Muscle layer of duodenum (tissue), 2 donors: ENCODE measurements around the gene SLC6A2.

ENCODE experiments used
- H3K27ac ChIP-seq: one replicate; pipeline ENCODE4 v1.7.0; 2013; ENCODE audit warnings: mild to moderate bottlenecking, low read length
- H3K27me3 ChIP-seq: one replicate; pipeline ENCODE4 v1.7.0; 2013; ENCODE audit warnings: low read depth, mild to moderate bottlenecking, control low read depth, low read length
- H3K36me3 ChIP-seq, 2 donors: one replicate each; pipeline ENCODE4 v1.7.0; 2013; ENCODE audit warnings: low read length in 2 of 2, control low read depth in 1 of 2, mild to moderate bottlenecking in 1 of 2; ENCODE audit not compliant: insufficient read depth in 2 of 2, control insufficient read depth in 1 of 2
- H3K4me1 ChIP-seq, 2 donors: one replicate each; pipeline ENCODE4 v1.7.0; 2013; ENCODE audit warnings: low read length in 2 of 2, mild to moderate bottlenecking in 2 of 2, control low read depth in 1 of 2, moderate library complexity in 1 of 2; ENCODE audit not compliant: insufficient read depth in 2 of 2, control insufficient read depth in 1 of 2
- H3K4me3 ChIP-seq, 2 donors: one replicate each; pipeline ENCODE4 v1.7.0; 2013; ENCODE audit warnings: low read length in 2 of 2, low read depth in 1 of 2, mild to moderate bottlenecking in 1 of 2
- H3K9me3 ChIP-seq, 2 donors: one replicate each; pipeline ENCODE4 v1.7.0; 2013; ENCODE audit warnings: low read length in 2 of 2, control low read depth in 1 of 2, mild to moderate bottlenecking in 1 of 2; ENCODE audit not compliant: control insufficient read depth in 1 of 2
- donor health status: healthy.

SLC6A2 gene

GRCh38 chr16:55682086-55682485 lies 26.3 kb downstream of the SLC6A2 start:
- Histone ChIP-seq H3K36me3 (no peaks in the 10 kb centered on the region), H3K4me1 (no peaks in the 10 kb centered on the region), H3K4me3 (no peak overlapping the region), H3K9me3 (peaks cover 4 to 7% of the 10 kb centered on the region in 2 donors), H3K27me3 (no peaks in the 10 kb centered on the region), H3K27ac (no peak overlapping the region)

GRCh38 chr16:55685973-55686372 lies 30.2 kb downstream of the SLC6A2 start:
- no peaks in the 10 kb centered on the region for H3K27me3 ChIP-seq
- H3K4me3 ChIP-seq = no peak overlapping the region
- no peaks in the 10 kb centered on the region for H3K4me1 ChIP-seq
- no peaks in the 10 kb centered on the region for H3K36me3 ChIP-seq
- H3K9me3 ChIP-seq = peaks cover 4 to 7% of the 10 kb centered on the region in 2 donors
- no peak overlapping the region for H3K27ac ChIP-seq

- Histone ChIP-seq H3K4me1 (no peaks in the 10 kb centered on the region), H3K27ac (no peak overlapping the region), H3K27me3 (no peaks in the 10 kb centered on the region), H3K36me3 (no peaks in the 10 kb centered on the region), H3K4me3 (no peak overlapping the region), H3K9me3 (peaks cover 4 to 7% of the 10 kb centered on the region in 2 donors)
Observed at GRCh38 chr16:55686671-55687070, 30.9 kb downstream of the SLC6A2 start.

GRCh38 chr16:55687802-55688201 lies 32.0 kb downstream of the SLC6A2 start:
- Histone ChIP-seq H3K4me3 (no peak overlapping the region), H3K36me3 (no peaks in the 10 kb centered on the region), H3K9me3 (peaks cover 4 to 7% of the 10 kb centered on the region in 2 donors), H3K27me3 (no peaks in the 10 kb centered on the region), H3K4me1 (no peaks in the 10 kb centered on the region), H3K27ac (no peak overlapping the region)

- Histone ChIP-seq H3K9me3 (peaks cover 4 to 6% of the 10 kb centered on the region in 2 donors), H3K4me1 (no peaks in the 10 kb centered on the region), H3K36me3 (no peaks in the 10 kb centered on the region), H3K27me3 (no peaks in the 10 kb centered on the region), H3K27ac (no peak overlapping the region), H3K4me3 (no peak overlapping the region)
Observed at GRCh38 chr16:55690841-55691240, 35.1 kb downstream of the SLC6A2 start.

- peaks cover 0 to under 1% of the 10 kb centered on the region in 2 donors for H3K9me3 ChIP-seq
- H3K4me3 ChIP-seq = no peak overlapping the region
- H3K4me1 ChIP-seq = no peaks in the 10 kb centered on the region
- no peak overlapping the region for H3K27ac ChIP-seq
- no peaks in the 10 kb centered on the region for H3K36me3 ChIP-seq
- no peaks in the 10 kb centered on the region for H3K27me3 ChIP-seq
Observed at GRCh38 chr16:55691771-55692170, 36.0 kb downstream of the SLC6A2 start.

- Histone ChIP-seq H3K4me1 (no peaks in the 10 kb centered on the region), H3K27me3 (no peaks in the 10 kb centered on the region), H3K27ac (no peak overlapping the region), H3K36me3 (no peaks in the 10 kb centered on the region), H3K9me3 (no peaks in the 10 kb centered on the region), H3K4me3 (no peak overlapping the region)
Observed at GRCh38 chr16:55695595-55695994, 39.8 kb downstream of the SLC6A2 start.

- no peaks in the 10 kb centered on the region for H3K9me3 ChIP-seq
- no peaks in the 10 kb centered on the region for H3K27me3 ChIP-seq
- no peaks in the 10 kb centered on the region for H3K36me3 ChIP-seq
- no peak overlapping the region for H3K27ac ChIP-seq
- no peak overlapping the region for H3K4me3 ChIP-seq
- no peaks in the 10 kb centered on the region for H3K4me1 ChIP-seq
Observed at GRCh38 chr16:55697867-55698266, 42.1 kb downstream of the SLC6A2 start.

- H3K9me3 ChIP-seq = no peaks in the 10 kb centered on the region
- no peaks in the 10 kb centered on the region for H3K27me3 ChIP-seq
- no peaks in the 10 kb centered on the region for H3K4me1 ChIP-seq
- no peak overlapping the region for H3K4me3 ChIP-seq
- no peaks in the 10 kb centered on the region for H3K36me3 ChIP-seq
- no peak overlapping the region for H3K27ac ChIP-seq
Observed at GRCh38 chr16:55698331-55698730, 42.5 kb downstream of the SLC6A2 start.

- Histone ChIP-seq H3K36me3 (no peaks in the 10 kb centered on the region), H3K27me3 (no peaks in the 10 kb centered on the region), H3K4me3 (no peak overlapping the region), H3K9me3 (no peaks in the 10 kb centered on the region), H3K4me1 (no peaks in the 10 kb centered on the region), H3K27ac (no peak overlapping the region)
Observed at GRCh38 chr16:55698946-55699345, 43.2 kb downstream of the SLC6A2 start.

GRCh38 chr16:55699616-55700015 lies 43.8 kb downstream of the SLC6A2 start:
- Histone ChIP-seq H3K4me3 (no peak overlapping the region), H3K27me3 (no peaks in the 10 kb centered on the region), H3K4me1 (no peaks in the 10 kb centered on the region), H3K9me3 (no peaks in the 10 kb centered on the region), H3K36me3 (no peaks in the 10 kb centered on the region), H3K27ac (no peak overlapping the region)

GRCh38 chr16:55700067-55700466 lies 44.3 kb downstream of the SLC6A2 start:
- Histone ChIP-seq H3K36me3 (no peaks in the 10 kb centered on the region), H3K9me3 (no peaks in the 10 kb centered on the region), H3K27ac (no peak overlapping the region), H3K27me3 (no peaks in the 10 kb centered on the region), H3K4me1 (no peaks in the 10 kb centered on the region), H3K4me3 (no peak overlapping the region)
